Gastroesophageal sphincter (tissue), 3 donors: Measurements from ENCODE around the gene MT1G.

Experiments
- CTCF ChIP-seq, 4 experiments: fragments of 200-600 bp in 2 of 4; fragments of 450-650 bp in 2 of 4; sonication (generic) in 1 of 4; IDR thresholded peaks; one replicate each; pipeline ENCODE4 v1.5.1; 2017 to 2019; ENCODE audit warnings: antibody characterized with exemption in 4 of 4, mild to moderate bottlenecking in 2 of 4, moderate library complexity in 2 of 4
- EP300 ChIP-seq: sonication (generic); formaldehyde crosslinking; IDR thresholded peaks from one replicate; pipeline ENCODE4 v1.6.1; 2017; ENCODE audit warnings: antibody characterized with exemption, mild to moderate bottlenecking
- POLR2A ChIP-seq, 2 donors: fragments of 450-650 bp; IDR thresholded peaks; one replicate each; pipeline ENCODE4 v1.6.1; 2017; ENCODE audit warnings: antibody characterized with exemption in 2 of 2, mild to moderate bottlenecking in 2 of 2, moderate library complexity in 1 of 2
- POLR2AphosphoS5 ChIP-seq: sonication (generic); formaldehyde crosslinking; IDR thresholded peaks from one replicate; pipeline ENCODE4 v1.6.1; 2017; ENCODE audit warnings: antibody characterized with exemption

DNA sequence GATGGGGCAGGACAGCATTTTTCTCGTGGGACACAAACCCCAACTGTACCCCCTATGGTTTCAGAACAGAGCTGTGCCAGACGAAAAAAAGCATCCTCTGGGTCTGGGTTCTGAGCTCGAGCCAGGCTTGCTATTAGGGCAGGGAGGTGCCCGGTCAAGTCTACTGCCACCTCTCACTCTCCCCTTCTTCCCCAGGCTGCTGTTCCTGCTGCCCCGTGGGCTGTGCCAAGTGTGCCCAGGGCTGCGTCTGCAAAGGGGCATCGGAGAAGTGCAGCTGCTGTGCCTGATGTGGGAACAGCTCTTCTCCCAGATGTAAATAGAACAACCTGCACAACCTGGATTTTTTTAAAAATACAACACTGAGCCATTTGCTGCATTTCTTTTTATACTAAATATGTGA lies 41.2 kb downstream of the MT1G start:
- TF ChIP-seq CTCF (IDR thresholded peaks at IDR 0.05), result no peak
- no peak for TF ChIP-seq POLR2A (IDR thresholded peaks at IDR 0.05)
- TF ChIP-seq EP300, result no peak
- TF ChIP-seq POLR2AphosphoS5, result no peak
